22Rv1 (cell line): Measurements from ENCODE around the gene PARD6G.

ENCODE experiments used
- CTCF ChIP-seq: fragments of 450-650 bp; IDR thresholded peaks from 2 replicates; pipeline ENCODE4 v1.5.1; 2017; ENCODE audit warnings: mild to moderate bottlenecking
- ZFX ChIP-seq: fragments of 450-650 bp; IDR thresholded peaks from 2 replicates; pipeline ENCODE4 v1.6.1; 2017; ENCODE audit warnings: antibody characterized with exemption, borderline replicate concordance

GRCh38 chr18:80167931-80168330, 79.4 kb downstream of the PARD6G start:
- TF ChIP-seq CTCF (no peak), ZFX (no peak)
